ENCODE measurements around the gene MAPKAP1. TPM values are rescaled to one million over a fixed set of nuclear protein-coding genes. Genes with fewer than 3 reads are reported as not detected.

MAPKAP1 gene
- total RNA-seq: 10 to 100 TPM; 42.2 to 66.5 TPM

DNA sequence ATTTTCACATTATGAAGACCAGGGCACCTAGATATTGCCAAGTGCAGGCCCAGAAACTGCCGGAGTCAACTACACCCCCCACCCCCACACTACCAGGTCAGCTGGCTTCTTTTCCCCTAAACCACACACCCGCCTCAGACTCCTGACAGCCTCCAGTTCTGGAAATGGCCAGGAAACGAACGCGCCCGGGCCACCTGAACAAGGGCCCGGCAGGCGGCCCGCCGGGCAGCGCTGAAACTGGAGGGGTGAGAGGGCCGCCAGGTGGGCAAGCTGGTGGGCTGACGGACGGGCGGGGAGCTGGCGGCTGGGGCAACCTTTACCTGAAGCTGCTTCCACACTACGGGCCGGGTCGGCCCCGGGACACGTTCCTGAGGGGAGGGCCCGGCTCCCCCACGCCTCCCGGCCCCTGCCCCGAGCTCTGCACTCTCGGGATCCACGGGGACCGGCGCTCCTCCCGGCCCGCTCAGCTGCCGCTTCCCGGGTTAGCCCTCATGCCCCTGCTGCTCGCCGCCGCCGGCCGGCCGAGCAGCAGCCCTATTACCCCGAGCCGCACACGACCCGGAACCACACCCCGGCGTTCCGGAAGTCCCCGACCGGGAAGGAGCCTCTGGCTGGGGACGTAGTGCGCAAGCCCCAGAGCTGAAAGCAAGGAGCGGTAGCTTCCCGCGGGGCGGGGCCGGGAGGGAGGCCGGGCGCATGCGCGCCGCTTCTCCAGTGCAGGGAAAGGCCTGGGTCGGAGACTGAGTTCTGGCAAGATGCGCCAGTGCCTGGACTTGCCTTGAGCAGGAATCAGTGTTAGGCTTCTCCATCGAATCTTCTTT is at the start of gene MAPKAP1:
Gene MAPKAP1, minus strand, starts transcription at position 558 of the 821 bp plus-strand sequence. CDS start 34,634 bp downstream, outside the sequence.
- Mint-ChIP-seq H3K4me3 (peak within 1 kb of the TSS; percentile 72), H3K27me3 (no peaks in the 10 kb centered on the region), H3K4me1 (peaks cover 28% of the 10 kb centered on the region), H3K9me3 (no peaks in the 10 kb centered on the region), H3K27ac (peak within 1 kb of the TSS; percentile 95), H3K36me3 (ENCODE audit: low read depth) (peaks cover 13% of the 10 kb centered on the region)
- peak; percentile 100 for ATAC-seq (replicated peaks)

DNA sequence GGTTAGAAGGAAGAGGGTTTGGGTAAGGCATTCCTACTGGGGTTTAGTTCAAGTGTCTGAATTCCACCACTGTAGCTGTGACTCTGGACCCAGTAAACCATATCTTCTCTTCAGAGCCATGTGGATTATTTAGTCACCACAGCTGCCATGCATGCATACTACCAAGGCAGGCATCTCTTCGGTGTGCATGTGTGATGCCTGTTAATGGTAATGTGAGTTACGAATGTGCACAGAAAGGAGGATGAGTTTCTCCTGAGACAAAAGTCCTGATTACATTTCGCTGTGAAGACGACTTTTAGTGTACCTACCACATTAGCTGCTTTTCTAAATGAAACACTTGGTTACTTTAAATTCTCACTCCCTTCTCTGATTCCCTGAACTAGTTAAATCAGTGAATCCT is 49.5 kb upstream of the MAPKAP1 start:
- Mint-ChIP-seq H3K36me3 (ENCODE audit: low read depth) (no peaks in the 10 kb centered on the region), H3K4me3 (no peak overlapping the region), H3K27me3 (no peaks in the 10 kb centered on the region), H3K4me1 (no peaks in the 10 kb centered on the region), H3K9me3 (no peaks in the 10 kb centered on the region), H3K27ac (no peak overlapping the region)
- ATAC-seq (replicated peaks): no peak

DNA sequence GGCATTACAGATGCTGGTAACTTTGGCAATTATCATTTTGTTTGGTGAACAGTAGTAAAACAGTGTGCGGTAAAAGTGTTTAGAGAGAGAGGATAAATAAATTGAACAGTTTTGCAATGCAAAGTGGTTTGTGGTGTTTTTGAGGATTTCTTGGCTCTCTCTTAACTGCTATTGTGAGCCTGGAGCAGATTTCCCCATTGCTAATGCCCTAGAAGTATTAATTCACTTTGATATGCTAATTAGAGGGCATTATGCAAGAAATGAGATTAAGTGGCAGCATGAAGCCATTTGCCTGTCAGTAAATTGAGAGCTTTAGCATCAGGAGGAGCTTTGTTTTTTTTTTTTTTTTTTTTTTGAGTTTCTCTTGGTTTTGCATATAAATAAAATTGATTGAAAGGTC is 48.3 kb upstream of the MAPKAP1 start:
- Mint-ChIP-seq H3K36me3 (ENCODE audit: low read depth) (peaks cover 7% of the 10 kb centered on the region), H3K27ac (no peak overlapping the region), H3K4me1 (peaks cover 6% of the 10 kb centered on the region), H3K27me3 (no peaks in the 10 kb centered on the region), H3K4me3 (no peak overlapping the region), H3K9me3 (no peaks in the 10 kb centered on the region)
- no peak for ATAC-seq (replicated peaks)

DNA sequence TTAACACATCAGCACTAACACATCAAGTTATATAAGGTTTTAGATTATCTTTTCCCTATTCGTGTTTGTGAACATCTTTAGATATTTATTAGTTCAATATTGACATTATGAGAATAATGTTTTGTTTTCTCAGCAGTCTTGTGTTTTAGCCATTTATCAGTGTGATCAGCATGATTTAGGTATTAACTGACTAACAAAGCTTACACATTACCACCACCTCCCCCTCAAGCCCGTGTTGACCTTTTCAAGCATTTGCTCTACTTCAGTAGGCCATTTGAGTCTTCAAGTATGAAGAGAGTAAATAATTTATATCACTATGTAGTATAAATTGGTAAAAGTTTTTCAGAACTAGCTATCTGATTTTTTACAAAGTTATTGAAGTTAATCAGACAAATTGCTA is 47.1 kb upstream of the MAPKAP1 start:
- Mint-ChIP-seq H3K27me3 (no peaks in the 10 kb centered on the region), H3K36me3 (ENCODE audit: low read depth) (peaks cover 11% of the 10 kb centered on the region), H3K4me1 (peaks cover 6% of the 10 kb centered on the region), H3K27ac (no peak overlapping the region), H3K9me3 (no peaks in the 10 kb centered on the region), H3K4me3 (no peak overlapping the region)
- no peak for ATAC-seq (replicated peaks)

DNA sequence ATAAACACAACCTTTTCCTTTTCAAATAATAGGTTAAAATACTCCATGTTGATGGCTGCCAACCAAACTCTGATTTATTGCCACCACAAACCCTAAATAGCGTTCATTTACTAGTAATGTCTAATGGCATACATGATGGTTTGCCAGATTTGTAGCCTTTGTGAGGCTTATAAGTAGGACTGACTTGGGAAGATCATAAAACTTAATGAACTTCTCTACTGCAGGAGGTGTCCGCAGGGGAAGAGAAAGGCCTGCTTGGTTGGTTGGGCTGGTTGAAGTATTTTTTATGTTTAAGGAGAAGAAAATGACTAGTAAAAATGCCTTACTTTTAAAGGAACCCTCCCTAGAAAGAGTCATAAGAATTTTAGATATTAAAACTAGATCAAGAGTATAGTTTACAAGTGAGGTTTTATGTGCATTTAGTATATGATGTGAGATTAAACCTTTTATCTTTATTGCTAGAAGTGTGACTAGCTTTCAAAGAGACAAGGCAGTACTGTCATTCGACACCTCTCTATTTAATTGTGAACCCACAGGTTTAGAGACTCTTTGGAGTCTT is 45.1 kb upstream of the MAPKAP1 start:
- Mint-ChIP-seq H3K27me3 (no peaks in the 10 kb centered on the region), H3K27ac (no peak overlapping the region), H3K4me3 (no peak overlapping the region)

DNA sequence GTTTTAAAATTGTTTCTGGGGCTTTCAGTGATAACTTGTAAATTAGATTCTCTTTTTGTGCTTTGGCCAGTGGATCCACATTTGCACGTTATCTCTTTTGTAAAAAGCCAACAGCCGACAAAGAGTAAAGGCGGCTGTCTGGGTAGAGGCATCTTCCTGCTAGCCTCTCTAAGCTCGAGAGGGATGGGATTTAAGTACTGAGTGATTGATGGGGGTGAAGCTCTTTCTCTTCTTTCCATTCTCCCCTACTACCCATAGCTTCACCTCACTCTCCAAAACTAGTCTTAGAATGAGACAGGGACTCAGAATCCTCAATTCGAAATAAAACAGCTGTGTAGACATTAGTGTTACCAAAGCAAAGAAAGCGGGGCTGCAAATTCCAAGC is 43.6 kb upstream of the MAPKAP1 start:
- Mint-ChIP-seq H3K4me3 (no peak overlapping the region), H3K9me3 (no peaks in the 10 kb centered on the region), H3K27ac (no peak overlapping the region), H3K4me1 (peaks cover 6% of the 10 kb centered on the region), H3K27me3 (no peaks in the 10 kb centered on the region), H3K36me3 (ENCODE audit: low read depth) (peaks cover 24% of the 10 kb centered on the region)
- no peak for ATAC-seq (replicated peaks)

More for the DNA sequence above, 45.1 kb upstream of the MAPKAP1 start:
- peaks cover 19% of the 10 kb centered on the region for H3K36me3 Mint-ChIP-seq (ENCODE audit: low read depth)
- no peak for ATAC-seq (replicated peaks)
- peaks cover 6% of the 10 kb centered on the region for H3K4me1 Mint-ChIP-seq
- H3K9me3 Mint-ChIP-seq: no peaks in the 10 kb centered on the region

DNA sequence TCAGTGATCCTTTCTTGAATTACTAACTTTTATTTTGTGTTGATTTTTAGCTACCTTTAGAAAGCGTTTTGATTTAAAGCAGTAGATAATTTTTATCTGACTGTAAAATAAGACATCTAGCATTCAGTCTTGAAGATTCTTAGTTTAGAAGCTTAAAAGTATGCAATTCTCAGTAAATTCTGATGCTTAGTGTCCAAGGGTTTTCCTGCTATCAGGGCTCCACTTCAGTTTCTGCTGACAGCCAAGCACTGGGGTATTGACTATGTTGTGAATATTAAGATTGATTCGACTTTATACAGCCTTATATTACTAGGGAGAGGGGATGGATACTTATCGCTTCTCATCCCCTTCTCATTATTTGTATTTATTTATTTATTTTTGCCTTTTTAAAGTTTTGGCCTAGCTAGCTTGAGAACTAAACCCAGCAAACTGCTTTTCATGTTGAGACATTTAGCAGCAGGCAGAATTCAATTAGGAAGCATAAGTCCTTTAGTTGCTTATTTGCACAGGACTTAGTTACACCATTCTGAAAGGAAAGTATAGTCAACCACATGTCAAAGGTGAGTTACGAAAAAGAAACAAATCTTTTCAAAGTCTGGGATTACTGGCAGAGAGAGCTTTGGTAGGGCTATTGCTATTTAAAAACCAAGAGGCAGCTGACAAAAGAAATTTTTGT is 43.1 kb upstream of the MAPKAP1 start:
- Mint-ChIP-seq H3K4me3 (no peak overlapping the region), H3K27ac (no peak overlapping the region), H3K36me3 (ENCODE audit: low read depth) (peaks cover 24% of the 10 kb centered on the region), H3K9me3 (no peaks in the 10 kb centered on the region), H3K4me1 (peaks cover 6% of the 10 kb centered on the region), H3K27me3 (no peaks in the 10 kb centered on the region)
- no peak for ATAC-seq (replicated peaks)

DNA sequence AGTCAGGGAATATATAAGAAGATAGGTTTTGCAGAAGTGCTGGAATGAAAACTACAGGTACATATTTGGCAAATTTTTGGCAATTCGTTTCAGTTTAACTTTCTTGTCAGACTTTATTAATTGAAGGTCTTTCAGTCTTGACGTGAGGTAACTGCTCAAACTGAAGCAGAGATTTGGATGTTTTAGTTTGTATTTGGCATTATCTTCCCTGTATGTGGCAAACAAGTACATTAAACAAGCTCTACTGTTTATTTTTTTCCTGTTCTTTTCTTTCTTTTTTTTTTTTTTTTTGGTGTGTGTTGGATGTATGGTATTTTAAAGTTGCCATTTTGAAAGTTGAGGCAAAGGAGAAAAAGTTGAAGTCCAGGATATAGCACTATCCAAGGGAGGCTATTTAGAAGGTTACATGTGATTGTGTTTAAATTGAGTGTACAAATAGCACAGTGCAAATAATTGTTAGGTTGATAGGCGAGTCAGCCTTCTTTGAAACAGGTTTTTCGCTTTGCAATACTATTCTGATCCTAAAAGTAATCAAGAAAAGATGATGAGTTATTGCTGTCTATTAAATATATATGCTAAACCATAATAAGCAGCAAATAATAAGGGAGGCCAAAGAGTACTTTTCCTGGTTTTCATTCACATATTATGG is 42.4 kb upstream of the MAPKAP1 start:
- no peak for ATAC-seq (replicated peaks)
- Mint-ChIP-seq H3K4me3 (peak overlapping the region; percentile 84), H3K27ac (no peak overlapping the region), H3K9me3 (no peaks in the 10 kb centered on the region), H3K36me3 (ENCODE audit: low read depth) (peaks cover 24% of the 10 kb centered on the region), H3K4me1 (peaks cover 6% of the 10 kb centered on the region), H3K27me3 (no peaks in the 10 kb centered on the region)

DNA sequence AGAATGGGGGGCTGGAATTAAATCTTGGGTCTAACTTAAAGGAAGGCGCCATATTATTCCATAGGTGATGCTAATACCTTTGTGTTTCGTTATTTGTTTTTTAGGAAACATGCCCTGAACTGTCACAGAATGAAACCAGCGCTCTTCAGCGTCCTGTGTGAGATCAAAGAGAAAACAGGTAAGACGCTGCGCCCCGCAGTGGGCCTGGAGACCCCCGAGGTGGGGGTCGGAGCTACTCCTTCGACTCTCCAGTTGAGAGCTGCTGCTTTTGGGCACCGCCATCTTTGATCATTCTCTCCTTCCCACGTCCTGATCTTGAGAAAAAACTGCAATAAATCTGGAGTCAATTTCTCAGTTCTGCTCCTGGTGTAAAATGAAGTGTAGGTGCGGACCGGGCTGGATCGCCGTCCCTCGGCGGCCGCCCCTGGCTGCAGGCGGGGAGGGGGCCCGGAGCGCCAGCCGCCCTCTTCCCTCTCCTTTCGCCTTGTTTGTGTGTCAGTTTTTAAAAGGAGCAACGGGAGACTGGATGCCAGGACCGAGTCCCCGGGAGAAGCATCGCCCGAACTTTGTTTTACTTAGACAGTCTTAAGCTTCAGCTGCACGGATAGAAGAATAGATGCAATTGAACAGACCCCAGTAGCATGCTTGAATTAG is 41.6 kb upstream of the MAPKAP1 start:
- H3K27me3 Mint-ChIP-seq: no peaks in the 10 kb centered on the region
- H3K36me3 Mint-ChIP-seq (ENCODE audit: low read depth): peaks cover 24% of the 10 kb centered on the region
- H3K27ac Mint-ChIP-seq: no peak overlapping the region
- ATAC-seq (replicated peaks): no peak
- H3K4me1 Mint-ChIP-seq: peaks cover 6% of the 10 kb centered on the region
- peak overlapping the region; percentile 84 for H3K4me3 Mint-ChIP-seq
- no peaks in the 10 kb centered on the region for H3K9me3 Mint-ChIP-seq

DNA sequence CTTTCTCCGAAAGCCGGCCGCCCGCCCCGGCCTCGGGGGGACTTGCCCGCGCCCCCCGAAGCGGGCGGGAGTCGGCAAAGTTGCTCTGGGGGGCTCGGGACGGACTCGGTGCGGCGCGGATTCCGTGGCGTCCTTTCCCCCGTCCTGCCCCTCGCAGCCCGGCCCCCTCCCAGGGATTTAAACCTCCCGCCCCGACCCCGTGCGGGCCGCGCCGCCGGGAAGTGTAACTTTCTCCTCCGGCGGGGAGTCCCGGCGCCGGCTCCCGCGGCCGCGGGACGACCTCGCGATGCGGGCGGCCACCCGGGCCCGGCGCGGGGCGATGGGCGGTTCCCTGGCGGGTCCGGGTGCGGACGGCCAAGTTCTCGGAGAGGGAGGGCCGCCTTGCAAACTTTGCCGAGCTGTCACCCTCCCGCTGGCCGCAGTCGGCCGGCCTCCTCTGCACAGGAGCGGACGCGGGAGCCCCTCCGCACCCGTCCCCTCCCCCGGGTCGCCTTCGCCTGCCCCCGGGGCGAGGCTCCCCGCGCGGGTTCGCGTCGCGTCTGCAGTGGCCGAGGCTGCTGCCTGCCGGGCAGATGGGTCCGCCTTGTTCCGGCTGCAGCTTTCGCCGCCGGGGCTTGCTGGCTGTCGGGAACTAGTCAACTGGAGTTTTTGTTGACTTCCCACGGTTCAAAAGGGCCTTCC is 40.9 kb upstream of the MAPKAP1 start:
- no peak for ATAC-seq (replicated peaks)
- Mint-ChIP-seq H3K27ac (no peak overlapping the region), H3K4me3 (peak overlapping the region; percentile 84), H3K36me3 (ENCODE audit: low read depth) (peaks cover 24% of the 10 kb centered on the region), H3K9me3 (no peaks in the 10 kb centered on the region), H3K27me3 (no peaks in the 10 kb centered on the region), H3K4me1 (peaks cover 6% of the 10 kb centered on the region)

DNA sequence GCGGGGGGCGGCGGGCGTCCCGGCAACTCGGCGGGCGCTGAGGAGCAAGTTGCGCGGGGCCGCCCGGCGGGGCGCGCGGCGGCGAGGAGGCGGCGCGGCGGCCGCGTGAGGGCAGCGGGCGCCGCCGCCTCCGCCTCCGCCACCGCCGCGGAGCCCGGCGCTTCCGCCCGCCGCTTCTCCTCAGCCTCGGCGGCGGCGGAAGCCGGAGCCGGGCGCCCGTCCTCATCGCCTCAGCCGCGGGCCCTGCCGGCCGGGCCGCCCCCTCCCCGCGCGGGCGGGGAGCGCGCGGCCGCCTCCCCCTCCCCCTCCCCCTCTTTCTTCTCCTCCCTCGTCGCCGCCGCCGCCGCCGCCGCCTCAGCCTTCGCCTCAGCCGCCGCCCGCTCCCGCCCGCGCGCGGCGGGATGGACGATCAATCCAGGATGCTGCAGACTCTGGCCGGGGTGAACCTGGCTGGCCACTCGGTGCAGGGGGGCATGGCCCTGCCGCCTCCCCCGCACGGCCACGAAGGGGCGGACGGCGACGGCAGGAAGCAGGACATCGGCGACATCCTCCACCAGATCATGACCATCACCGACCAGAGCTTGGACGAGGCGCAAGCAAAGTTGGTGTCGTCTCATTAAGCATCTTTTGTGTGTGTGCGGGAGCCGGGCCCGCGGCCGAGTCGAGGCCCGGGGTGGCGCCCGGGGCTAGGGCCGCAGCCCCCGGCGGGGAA is 40.2 kb upstream of the MAPKAP1 start, which contains the start of gene PBX3:
Gene PBX3, plus strand, starts transcription at position 321 of the 712 bp plus-strand sequence.
- peaks cover 6% of the 10 kb centered on the region for H3K4me1 Mint-ChIP-seq
- H3K27me3 Mint-ChIP-seq: no peaks in the 10 kb centered on the region
- peak within 1 kb of the TSS; percentile 86 for H3K27ac Mint-ChIP-seq
- H3K9me3 Mint-ChIP-seq: no peaks in the 10 kb centered on the region
- H3K36me3 Mint-ChIP-seq (ENCODE audit: low read depth): peaks cover 24% of the 10 kb centered on the region
- peak; percentile 16 for ATAC-seq (replicated peaks)
- H3K4me3 Mint-ChIP-seq: peak within 1 kb of the TSS; percentile 90

DNA sequence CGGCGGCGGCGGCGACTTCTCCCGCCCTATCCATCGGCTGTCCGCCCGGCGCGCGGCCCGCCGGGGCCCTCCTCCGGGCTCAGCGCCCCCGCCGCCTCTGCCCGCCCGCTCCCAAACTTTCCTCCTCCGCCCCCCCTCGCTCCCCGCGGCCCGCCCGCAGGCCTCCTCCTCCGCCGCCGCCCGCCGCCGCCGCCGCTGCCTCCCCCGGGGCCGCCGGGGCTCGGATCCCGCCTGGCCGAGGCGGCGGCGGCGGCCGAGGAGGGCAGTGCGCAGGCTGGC is 39.7 kb upstream of the MAPKAP1 start:
- Mint-ChIP-seq H3K4me3 (no peak overlapping the region), H3K36me3 (ENCODE audit: low read depth) (peaks cover 24% of the 10 kb centered on the region), H3K27ac (no peak overlapping the region), H3K9me3 (no peaks in the 10 kb centered on the region), H3K27me3 (no peaks in the 10 kb centered on the region), H3K4me1 (peaks cover 6% of the 10 kb centered on the region)
- no peak for ATAC-seq (replicated peaks)

DNA sequence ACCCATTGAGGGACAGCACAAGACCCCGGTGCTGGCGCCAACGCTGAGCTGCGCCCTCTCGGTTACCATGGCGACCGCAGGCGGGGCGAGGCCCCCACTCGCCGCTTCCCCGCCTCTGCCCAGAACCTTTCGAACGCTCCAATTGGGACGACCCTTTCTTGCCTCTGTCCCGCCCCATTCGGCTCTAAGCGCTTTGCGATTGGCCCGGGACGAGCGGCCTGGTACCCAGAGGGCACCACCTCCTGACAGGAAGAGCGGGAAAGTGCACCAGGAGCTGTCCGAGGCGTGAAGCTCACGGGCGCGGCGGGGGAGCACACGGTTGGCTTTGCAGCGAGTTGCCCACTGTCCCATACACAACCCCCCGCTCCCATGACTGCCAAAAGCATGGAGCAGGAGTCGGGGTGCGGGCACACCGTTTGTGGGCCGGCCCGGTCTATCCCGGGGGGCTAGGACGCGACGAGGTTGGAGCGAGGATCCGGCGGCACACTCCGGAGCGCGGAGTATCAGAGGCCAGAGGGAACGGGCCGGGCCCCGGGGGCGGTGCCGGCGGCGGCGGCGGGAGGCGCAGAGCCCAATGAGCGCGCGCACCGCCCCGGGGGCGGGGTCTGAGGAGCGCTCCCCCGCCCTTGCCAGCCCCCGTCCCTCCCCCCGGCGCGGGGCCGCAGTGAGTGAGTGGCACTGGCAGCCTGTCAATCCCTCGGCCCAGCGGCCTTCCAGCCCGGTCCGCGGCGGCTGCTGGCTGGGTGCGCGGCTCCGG is 39.2 kb upstream of the MAPKAP1 start:
- Mint-ChIP-seq H3K27me3 (no peaks in the 10 kb centered on the region), H3K27ac (peak overlapping the region; percentile 86), H3K36me3 (ENCODE audit: low read depth) (peaks cover 24% of the 10 kb centered on the region), H3K4me1 (peaks cover 6% of the 10 kb centered on the region), H3K4me3 (peak overlapping the region; percentile 90), H3K9me3 (no peaks in the 10 kb centered on the region)
- ATAC-seq (replicated peaks): peak; percentile 86
